Testis (tissue), 3 donors: ENCODE results near the gene SFMBT1. TPM values are rescaled to one million over a fixed set of nuclear protein-coding genes. Genes with fewer than 3 reads are reported as not detected.

Source experiments
- DNase-seq: peaks from one replicate; pipeline ENCODE4 v3.0.0-alpha.2; 2019
- H3K27ac ChIP-seq, 2 donors: fragments of 200-600 bp; sonication (generic); one replicate each; pipeline ENCODE4 v1.5.1; 2019
- H3K27me3 ChIP-seq: fragments of 200-600 bp; sonication (generic); one replicate; pipeline ENCODE4 v1.5.1; 2019
- H3K36me3 ChIP-seq: fragments of 200-600 bp; sonication (generic); one replicate; pipeline ENCODE4 v1.5.1; 2017; ENCODE audit warnings: low read depth; ENCODE audit errors: missing control alignments
- H3K4me1 ChIP-seq: fragments of 200-600 bp; sonication (generic); one replicate; pipeline ENCODE4 v1.5.1; 2019
- H3K4me3 ChIP-seq, 2 donors: fragments of 200-600 bp; sonication (generic); one replicate each; pipeline ENCODE4 v1.5.1; 2017 to 2019
- H3K9me3 ChIP-seq: fragments of 200-600 bp; sonication (generic); one replicate; pipeline ENCODE4 v1.5.1; 2017
- POLR2A ChIP-seq: fragments of 450-650 bp; IDR thresholded peaks from one replicate; pipeline ENCODE4 v1.6.1; 2017; ENCODE audit warnings: antibody characterized with exemption, mild to moderate bottlenecking, moderate library complexity
- WGBS, 2 donors: methylation state at CpG; one replicate each; pipeline ENCODE4 v1.1.5; 2018; 5-methylcytosine and 5-hydroxymethylcytosine counted together
- intact Hi-C: fragments of 100-400 bp; cut with DNase I; formaldehyde crosslinking; loops from one replicate; pipeline ENCODE4 v1.15.1; 2023; ENCODE audit warnings: low total_unique reads
- polyA plus RNA-seq: library from polyadenylated mRNA; stranded (reverse); fragments of 350-450 nt; fragmentation: Illumina TruSeq; extraction: RNeasy Lipid Tissue Mini Kit (QIAGEN cat#74804); gene quantifications from one replicate; pipeline ENCODE4 v1.2.3, GENCODE V29; 2014; ENCODE audit warnings: low read depth, low replicate concordance; ENCODE audit not compliant: insufficient read depth
- total RNA-seq, 2 donors: library from RNA; depleted of rRNA; stranded (reverse); fragments of >200 nt; gene quantifications; one replicate each; pipeline ENCODE4 v1.2.3, GENCODE V29; 2016
- TF ChIP-seq, protein P1 (sequence below), 3 experiments: fragments of 450-650 bp in 2 of 3; fragments of 200-600 bp in 1 of 3; sonication (generic) in 1 of 3; IDR thresholded peaks; one replicate each; pipeline ENCODE4 v1.5.1; 2016 to 2019; ENCODE audit warnings: antibody characterized with exemption in 3 of 3, mild to moderate bottlenecking in 2 of 3, moderate library complexity in 1 of 3

Gene SFMBT1
- total and polyA plus RNA-seq, 3 donors from 2014 or later = 82.4 to 158 (median 143) TPM

DNA sequence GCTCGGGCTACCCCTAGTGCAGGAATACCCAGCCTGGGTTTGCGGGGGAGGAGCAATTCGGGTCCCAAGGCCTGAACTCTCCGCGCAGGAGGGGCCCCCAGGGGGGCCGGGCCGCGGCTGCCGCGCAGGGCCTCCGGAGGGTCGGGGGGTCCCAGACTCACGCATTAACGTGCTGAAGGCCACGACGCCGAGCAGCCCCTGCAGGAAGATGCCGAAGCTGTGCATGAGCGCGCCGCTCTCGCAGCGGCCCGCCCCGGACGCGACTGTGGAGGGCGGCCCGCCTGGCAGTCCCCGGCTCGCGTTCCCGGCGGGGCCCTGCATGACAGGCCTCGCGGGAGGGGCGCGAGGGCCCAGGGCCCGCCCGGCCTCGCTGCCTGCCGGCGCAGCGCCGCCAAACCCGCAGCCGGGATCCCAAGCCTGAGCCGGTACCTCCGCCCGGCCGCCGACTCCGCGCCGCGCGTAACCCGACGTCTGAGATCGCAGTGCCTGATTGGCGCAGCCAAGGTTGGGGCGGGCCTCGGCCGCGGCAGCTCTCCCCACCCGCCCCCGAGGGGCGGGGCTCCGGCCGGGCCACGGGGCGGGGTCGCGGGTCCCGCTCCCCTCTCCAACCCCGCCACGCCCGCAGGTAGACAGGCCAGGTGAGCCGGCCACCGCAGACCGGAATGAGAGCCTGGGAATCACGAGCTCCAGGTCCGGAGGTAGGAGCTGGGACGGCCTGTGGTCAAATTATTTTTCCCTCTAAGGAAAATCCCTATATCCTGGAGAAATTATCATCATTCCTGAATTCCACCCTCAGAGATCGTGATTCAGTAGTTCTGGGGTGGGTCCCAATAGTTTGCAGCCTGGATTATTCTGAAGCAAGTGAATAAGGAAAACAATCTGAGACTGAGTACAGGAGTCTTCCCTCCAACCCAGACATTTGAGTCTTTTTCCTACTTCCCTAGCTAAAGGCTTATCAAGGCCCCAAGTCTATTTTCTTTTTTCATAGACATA, 148.4 kb downstream of the SFMBT1 start, which contains the start of gene STIMATE:
STIMATE (minus strand) TSS at position 419 of the 993 bp plus-strand sequence; CDS start at position 321, 98 bp downstream.
- peak within 1 kb of the TSS in 1 of 2 donors; percentile 61 for H3K27ac ChIP-seq
- intact Hi-C loops = no loop called here

DNA sequence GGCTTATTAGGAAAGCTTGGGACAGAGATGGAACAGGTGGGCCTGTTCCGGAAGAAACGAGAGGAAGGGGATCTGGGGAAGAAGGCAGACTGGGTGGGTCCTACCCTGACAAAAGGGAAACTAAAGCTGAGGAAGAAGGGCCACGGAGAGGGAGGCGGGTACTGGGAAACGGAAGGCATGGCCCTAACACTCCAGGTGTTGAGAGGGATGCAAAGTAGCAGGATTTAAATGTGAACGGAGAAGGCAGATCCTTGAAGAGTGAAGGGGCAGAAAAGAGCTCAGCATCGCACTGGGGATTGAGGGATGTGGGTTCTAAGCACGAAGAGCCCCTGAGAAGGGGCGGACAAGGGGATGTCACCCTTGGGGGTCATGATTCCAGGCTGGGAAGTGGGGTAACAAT, 149.3 kb downstream of the SFMBT1 start:
- Histone ChIP-seq H3K27me3 (no peaks in the 10 kb centered on the region), H3K4me3 (peak overlapping the region; percentile 83), H3K4me1 (peaks cover 35% of the 10 kb centered on the region), H3K9me3 (no peaks in the 10 kb centered on the region), H3K27ac (peak overlapping the region in 1 of 2 donors; percentile 61), H3K36me3 (no peaks in the 10 kb centered on the region)
- no peak for TF ChIP-seq POLR2A
- TF ChIP-seq, protein P1, sequence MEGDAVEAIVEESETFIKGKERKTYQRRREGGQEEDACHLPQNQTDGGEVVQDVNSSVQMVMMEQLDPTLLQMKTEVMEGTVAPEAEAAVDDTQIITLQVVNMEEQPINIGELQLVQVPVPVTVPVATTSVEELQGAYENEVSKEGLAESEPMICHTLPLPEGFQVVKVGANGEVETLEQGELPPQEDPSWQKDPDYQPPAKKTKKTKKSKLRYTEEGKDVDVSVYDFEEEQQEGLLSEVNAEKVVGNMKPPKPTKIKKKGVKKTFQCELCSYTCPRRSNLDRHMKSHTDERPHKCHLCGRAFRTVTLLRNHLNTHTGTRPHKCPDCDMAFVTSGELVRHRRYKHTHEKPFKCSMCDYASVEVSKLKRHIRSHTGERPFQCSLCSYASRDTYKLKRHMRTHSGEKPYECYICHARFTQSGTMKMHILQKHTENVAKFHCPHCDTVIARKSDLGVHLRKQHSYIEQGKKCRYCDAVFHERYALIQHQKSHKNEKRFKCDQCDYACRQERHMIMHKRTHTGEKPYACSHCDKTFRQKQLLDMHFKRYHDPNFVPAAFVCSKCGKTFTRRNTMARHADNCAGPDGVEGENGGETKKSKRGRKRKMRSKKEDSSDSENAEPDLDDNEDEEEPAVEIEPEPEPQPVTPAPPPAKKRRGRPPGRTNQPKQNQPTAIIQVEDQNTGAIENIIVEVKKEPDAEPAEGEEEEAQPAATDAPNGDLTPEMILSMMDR (IDR thresholded peaks at IDR 0.05) = no peak
- WGBS, 2 donors = 5 to 8% methylated on average over 9 of the region's 9 CpGs
- intact Hi-C loops = no loop called here
- no peak for DNase-seq

More for the DNA sequence above, 148.4 kb downstream of the SFMBT1 start, which contains the start of gene STIMATE:
- no peaks in the 10 kb centered on the region for H3K27me3 ChIP-seq
- no peaks in the 10 kb centered on the region for H3K36me3 ChIP-seq
- no peaks in the 10 kb centered on the region for H3K9me3 ChIP-seq
- peak within 1 kb of the TSS; percentile 83 for H3K4me3 ChIP-seq
- TF ChIP-seq POLR2A = no peak
- TF ChIP-seq, protein P1 (IDR thresholded peaks at IDR 0.05) = no peak
- WGBS, 2 donors = 0% methylated on average over 9 to 59 of the region's 85 CpGs
- H3K4me1 ChIP-seq = peaks cover 29% of the 10 kb centered on the region
- peak; percentile 93 for DNase-seq

DNA sequence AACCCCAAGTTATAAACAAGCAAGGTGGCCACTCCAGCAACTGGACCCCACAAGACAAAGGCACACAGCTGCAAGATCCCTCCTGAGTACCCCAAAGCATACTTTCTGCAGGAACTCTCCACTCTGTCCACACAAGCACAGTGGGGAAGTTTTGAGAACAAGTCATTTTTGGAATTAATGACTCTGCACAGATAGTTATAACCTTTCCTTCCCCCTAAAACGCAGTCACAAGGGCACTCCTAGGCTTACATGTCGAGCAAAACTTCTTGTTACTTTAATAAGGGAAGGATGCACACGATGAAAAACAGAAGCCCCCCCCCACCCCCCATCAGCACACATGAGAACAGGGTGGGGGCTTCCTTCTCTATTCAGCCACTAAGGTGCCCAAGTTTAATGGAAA, 149.7 kb downstream of the SFMBT1 start:
- peaks cover 35% of the 10 kb centered on the region for H3K4me1 ChIP-seq

DNA sequence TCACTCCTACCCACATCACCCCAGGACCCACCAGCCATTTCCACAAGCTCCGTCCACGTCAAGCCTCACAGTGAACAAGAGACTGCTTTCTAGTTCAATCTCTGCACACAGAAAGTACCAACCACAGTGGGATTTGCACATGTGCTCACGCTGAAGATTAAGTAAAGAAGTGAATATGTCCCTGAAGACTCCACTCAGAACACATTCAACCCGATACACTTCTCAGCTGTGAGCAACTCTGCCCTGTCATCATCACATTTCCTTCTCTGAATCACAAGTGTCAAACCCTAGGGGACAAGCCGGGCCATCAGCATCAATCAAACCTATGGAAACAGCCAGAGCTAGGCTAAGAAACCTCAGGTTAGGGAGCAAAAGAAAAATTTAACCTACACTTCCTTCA, 150.5 kb downstream of the SFMBT1 start:
- H3K27ac ChIP-seq = no peak overlapping the region
- H3K4me1 ChIP-seq = peaks cover 35% of the 10 kb centered on the region
- DNase-seq = no peak
- TF ChIP-seq POLR2A = no peak
- TF ChIP-seq, protein P1 (IDR thresholded peaks at IDR 0.05) = no peak
- WGBS, 2 donors = 70 to 78% methylated on average over 5 of the region's 5 CpGs
- H3K9me3 ChIP-seq = no peaks in the 10 kb centered on the region
- intact Hi-C loops = no loop called here
- no peaks in the 10 kb centered on the region for H3K27me3 ChIP-seq
- no peak overlapping the region for H3K4me3 ChIP-seq
- no peaks in the 10 kb centered on the region for H3K36me3 ChIP-seq

More for the DNA sequence above, 149.7 kb downstream of the SFMBT1 start:
- Histone ChIP-seq H3K27ac (no peak overlapping the region), H3K4me3 (peak overlapping the region in 1 of 2 donors; percentile 83), H3K9me3 (no peaks in the 10 kb centered on the region), H3K36me3 (no peaks in the 10 kb centered on the region), H3K27me3 (no peaks in the 10 kb centered on the region)
- intact Hi-C loops = no loop called here
- WGBS, 2 donors = 11 to 12% methylated on average over 3 of the region's 3 CpGs
- TF ChIP-seq, protein P1 (IDR thresholded peaks at IDR 0.05) = no peak
- TF ChIP-seq POLR2A = no peak
- DNase-seq = no peak
